ENCODE data around the gene RUNX2. TPM values are rescaled to one million over a fixed set of nuclear protein-coding genes. Genes with fewer than 3 reads are reported as not detected.

Gene RUNX2
- polyA plus RNA-seq, 1 of the 3 experiments (the other 2 are of a cell fraction) = 4.4 TPM

DNA sequence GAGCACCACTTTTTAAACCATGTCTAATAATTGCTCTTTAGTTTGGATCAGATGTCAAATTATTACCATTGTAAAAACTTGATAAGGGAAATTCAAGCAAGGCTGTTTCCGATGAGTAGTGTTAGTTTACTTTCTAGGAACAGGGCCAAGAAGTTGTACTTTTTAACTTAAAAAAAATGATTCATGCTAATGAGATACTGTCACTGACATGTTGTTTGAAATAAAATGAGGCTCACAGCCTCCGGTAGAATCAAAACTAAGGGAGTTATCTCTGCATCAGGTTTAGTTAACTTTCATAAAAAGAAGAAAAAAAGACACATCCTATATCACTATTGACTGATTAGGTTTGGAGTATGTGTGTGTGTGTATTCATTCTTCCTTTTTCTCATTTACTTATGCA, 104.8 kb downstream of the RUNX2 start (continued):
- TF ChIP-seq, protein P1, sequence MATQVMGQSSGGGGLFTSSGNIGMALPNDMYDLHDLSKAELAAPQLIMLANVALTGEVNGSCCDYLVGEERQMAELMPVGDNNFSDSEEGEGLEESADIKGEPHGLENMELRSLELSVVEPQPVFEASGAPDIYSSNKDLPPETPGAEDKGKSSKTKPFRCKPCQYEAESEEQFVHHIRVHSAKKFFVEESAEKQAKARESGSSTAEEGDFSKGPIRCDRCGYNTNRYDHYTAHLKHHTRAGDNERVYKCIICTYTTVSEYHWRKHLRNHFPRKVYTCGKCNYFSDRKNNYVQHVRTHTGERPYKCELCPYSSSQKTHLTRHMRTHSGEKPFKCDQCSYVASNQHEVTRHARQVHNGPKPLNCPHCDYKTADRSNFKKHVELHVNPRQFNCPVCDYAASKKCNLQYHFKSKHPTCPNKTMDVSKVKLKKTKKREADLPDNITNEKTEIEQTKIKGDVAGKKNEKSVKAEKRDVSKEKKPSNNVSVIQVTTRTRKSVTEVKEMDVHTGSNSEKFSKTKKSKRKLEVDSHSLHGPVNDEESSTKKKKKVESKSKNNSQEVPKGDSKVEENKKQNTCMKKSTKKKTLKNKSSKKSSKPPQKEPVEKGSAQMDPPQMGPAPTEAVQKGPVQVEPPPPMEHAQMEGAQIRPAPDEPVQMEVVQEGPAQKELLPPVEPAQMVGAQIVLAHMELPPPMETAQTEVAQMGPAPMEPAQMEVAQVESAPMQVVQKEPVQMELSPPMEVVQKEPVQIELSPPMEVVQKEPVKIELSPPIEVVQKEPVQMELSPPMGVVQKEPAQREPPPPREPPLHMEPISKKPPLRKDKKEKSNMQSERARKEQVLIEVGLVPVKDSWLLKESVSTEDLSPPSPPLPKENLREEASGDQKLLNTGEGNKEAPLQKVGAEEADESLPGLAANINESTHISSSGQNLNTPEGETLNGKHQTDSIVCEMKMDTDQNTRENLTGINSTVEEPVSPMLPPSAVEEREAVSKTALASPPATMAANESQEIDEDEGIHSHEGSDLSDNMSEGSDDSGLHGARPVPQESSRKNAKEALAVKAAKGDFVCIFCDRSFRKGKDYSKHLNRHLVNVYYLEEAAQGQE (IDR thresholded peaks at IDR 0.05; ENCODE audit: low read depth, low read length) = no peak
- TF ChIP-seq CHD2 (IDR thresholded peaks at IDR 0.05; ENCODE audit: low read length, partially characterized antibody) (no peak), RAD21 (IDR thresholded peaks at IDR 0.05; ENCODE audit: low read length) (no peak), NFIC (IDR thresholded peaks at IDR 0.05; ENCODE audit: borderline replicate concordance) (peak; percentile 86), POLR2AphosphoS5 (IDR thresholded peaks at IDR 0.05; ENCODE audit: low read depth, low read length) (peak; percentile 28; the same call in 1 of the 2 replicates), RXRA (IDR thresholded peaks at IDR 0.05; ENCODE audit: borderline replicate concordance, low read depth) (peak; percentile 8; the same call in 1 of the 2 replicates)
- TF ChIP-seq, protein P2, sequence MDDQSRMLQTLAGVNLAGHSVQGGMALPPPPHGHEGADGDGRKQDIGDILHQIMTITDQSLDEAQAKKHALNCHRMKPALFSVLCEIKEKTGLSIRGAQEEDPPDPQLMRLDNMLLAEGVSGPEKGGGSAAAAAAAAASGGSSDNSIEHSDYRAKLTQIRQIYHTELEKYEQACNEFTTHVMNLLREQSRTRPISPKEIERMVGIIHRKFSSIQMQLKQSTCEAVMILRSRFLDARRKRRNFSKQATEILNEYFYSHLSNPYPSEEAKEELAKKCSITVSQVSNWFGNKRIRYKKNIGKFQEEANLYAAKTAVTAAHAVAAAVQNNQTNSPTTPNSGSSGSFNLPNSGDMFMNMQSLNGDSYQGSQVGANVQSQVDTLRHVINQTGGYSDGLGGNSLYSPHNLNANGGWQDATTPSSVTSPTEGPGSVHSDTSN (IDR thresholded peaks at IDR 0.05) = peak; percentile 87

DNA sequence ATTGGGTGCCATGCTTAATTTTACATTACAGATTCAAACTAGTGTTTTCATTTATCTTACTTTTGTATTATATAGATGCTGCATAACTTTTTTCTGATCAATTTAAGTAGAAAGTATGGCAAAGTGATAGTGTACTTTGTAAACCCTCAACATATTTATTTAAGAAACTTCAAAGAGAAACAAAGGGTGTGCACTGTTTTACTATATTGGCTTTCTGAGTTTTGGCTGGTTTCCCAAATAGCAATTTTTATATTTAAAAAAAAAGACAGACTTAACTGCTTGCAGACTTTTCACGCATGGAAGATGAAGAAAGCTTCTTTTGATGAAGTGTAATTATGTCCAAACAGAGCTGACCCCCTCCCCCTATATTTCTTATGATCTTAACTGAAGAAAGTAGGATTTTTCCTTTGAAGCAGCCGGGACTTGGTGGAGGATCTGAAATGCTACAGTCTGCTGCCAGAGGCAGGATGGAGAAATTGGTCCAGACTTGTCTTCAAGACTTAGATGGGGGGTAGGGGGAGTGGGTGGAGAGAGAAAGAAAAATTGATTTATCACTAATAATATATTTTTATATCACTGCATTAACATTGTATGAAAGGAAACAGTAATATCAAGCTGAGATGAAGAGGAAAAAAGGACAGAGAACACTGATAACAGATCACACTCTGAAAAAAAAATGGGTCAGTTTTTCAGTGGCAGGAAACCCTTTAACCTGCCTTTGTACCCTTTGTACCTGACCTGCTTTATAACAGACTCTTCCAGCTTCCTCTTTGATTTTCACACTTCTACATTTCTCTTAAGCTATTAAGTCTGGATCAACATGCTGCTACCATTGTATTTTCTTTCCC, 105.6 kb downstream of the RUNX2 start:
- CTCF ChIA-PET = interaction anchor here (0.7 kb wide), 1 partner anchor 327 kb away, joined by 4 read pairs; no protein-coding TSS in a partner anchor
- WGBS (ENCODE audit: low lambda C conversion rate) = 40% methylated on average over 2 of the region's 2 CpGs
- H2AFZ ChIP-seq (ENCODE audit: low read depth) = no peak overlapping the region; the same call in 1 of the 2 replicates
- no peak for DNase-seq
- no peak overlapping the region for H3K4me3 ChIP-seq (ENCODE audit: low read depth in 2 of 2, low read length in 1 of 2)
- H3K9me3 ChIP-seq = no peaks in the 10 kb centered on the region
- no peaks in the 10 kb centered on the region for H3K27me3 ChIP-seq (ENCODE audit: insufficient read depth)
- peak overlapping the region in 1 of 2 experiments; percentile 11; a peak in 1 of 4 replicates for H3K27ac ChIP-seq (ENCODE audit: low read depth in 2 of 2, low read length in 1 of 2)
- H3K4me2 ChIP-seq = no peak overlapping the region
- peaks cover 40% of the 10 kb centered on the region for H3F3A ChIP-seq (replicated peaks; ENCODE audit: insufficient read depth)
- H3K36me3 ChIP-seq (replicated peaks in 1 of 2; ENCODE audit: control insufficient read depth in 1 of 2, insufficient read depth in 2 of 2, low read length in 1 of 2) = peaks cover 0 to 3% of the 10 kb centered on the region in 2 experiments
- TF ChIP-seq, protein P2 (IDR thresholded peaks at IDR 0.05) = no peak
- TF ChIP-seq JUND (IDR thresholded peaks at IDR 0.05) = no peak
- no peak for TF ChIP-seq YY1 (IDR thresholded peaks at IDR 0.05; ENCODE audit: low read depth)
- TF ChIP-seq SMC3 (IDR thresholded peaks at IDR 0.05; ENCODE audit: low read depth, low read length) = no peak
- TF ChIP-seq ELF1 (IDR thresholded peaks at IDR 0.05) = no peak
- no peak for TF ChIP-seq RXRA (IDR thresholded peaks at IDR 0.05; ENCODE audit: borderline replicate concordance, low read depth)
- TF ChIP-seq, protein P3, sequence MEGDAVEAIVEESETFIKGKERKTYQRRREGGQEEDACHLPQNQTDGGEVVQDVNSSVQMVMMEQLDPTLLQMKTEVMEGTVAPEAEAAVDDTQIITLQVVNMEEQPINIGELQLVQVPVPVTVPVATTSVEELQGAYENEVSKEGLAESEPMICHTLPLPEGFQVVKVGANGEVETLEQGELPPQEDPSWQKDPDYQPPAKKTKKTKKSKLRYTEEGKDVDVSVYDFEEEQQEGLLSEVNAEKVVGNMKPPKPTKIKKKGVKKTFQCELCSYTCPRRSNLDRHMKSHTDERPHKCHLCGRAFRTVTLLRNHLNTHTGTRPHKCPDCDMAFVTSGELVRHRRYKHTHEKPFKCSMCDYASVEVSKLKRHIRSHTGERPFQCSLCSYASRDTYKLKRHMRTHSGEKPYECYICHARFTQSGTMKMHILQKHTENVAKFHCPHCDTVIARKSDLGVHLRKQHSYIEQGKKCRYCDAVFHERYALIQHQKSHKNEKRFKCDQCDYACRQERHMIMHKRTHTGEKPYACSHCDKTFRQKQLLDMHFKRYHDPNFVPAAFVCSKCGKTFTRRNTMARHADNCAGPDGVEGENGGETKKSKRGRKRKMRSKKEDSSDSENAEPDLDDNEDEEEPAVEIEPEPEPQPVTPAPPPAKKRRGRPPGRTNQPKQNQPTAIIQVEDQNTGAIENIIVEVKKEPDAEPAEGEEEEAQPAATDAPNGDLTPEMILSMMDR (IDR thresholded peaks at IDR 0.05) = no peak
- no peak for TF ChIP-seq FOXJ3 (CRISPR knock-in tag; IDR thresholded peaks at IDR 0.05)
- TF ChIP-seq RCOR1 (IDR thresholded peaks at IDR 0.05; ENCODE audit: low read length) = no peak
- no peak for TF ChIP-seq MXI1 (IDR thresholded peaks at IDR 0.05; ENCODE audit: low read depth, low read length)
- TF ChIP-seq FOXM1 (IDR thresholded peaks at IDR 0.05; ENCODE audit: low read depth) = no peak
- TF ChIP-seq, protein P4, sequence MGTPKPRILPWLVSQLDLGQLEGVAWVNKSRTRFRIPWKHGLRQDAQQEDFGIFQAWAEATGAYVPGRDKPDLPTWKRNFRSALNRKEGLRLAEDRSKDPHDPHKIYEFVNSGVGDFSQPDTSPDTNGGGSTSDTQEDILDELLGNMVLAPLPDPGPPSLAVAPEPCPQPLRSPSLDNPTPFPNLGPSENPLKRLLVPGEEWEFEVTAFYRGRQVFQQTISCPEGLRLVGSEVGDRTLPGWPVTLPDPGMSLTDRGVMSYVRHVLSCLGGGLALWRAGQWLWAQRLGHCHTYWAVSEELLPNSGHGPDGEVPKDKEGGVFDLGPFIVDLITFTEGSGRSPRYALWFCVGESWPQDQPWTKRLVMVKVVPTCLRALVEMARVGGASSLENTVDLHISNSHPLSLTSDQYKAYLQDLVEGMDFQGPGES (IDR thresholded peaks at IDR 0.05; ENCODE audit: low read depth, low read length) = no peak
- no peak for TF ChIP-seq NRF1 (IDR thresholded peaks at IDR 0.05; ENCODE audit: low read depth, low read length)
- TF ChIP-seq, protein P5, sequence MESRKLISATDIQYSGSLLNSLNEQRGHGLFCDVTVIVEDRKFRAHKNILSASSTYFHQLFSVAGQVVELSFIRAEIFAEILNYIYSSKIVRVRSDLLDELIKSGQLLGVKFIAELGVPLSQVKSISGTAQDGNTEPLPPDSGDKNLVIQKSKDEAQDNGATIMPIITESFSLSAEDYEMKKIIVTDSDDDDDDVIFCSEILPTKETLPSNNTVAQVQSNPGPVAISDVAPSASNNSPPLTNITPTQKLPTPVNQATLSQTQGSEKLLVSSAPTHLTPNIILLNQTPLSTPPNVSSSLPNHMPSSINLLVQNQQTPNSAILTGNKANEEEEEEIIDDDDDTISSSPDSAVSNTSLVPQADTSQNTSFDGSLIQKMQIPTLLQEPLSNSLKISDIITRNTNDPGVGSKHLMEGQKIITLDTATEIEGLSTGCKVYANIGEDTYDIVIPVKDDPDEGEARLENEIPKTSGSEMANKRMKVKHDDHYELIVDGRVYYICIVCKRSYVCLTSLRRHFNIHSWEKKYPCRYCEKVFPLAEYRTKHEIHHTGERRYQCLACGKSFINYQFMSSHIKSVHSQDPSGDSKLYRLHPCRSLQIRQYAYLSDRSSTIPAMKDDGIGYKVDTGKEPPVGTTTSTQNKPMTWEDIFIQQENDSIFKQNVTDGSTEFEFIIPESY (IDR thresholded peaks at IDR 0.05; ENCODE audit: borderline replicate concordance, low read depth) = no peak
- no peaks in the 10 kb centered on the region for H3K9me2 ChIP-seq
- peaks cover 0 to 55% of the 10 kb centered on the region in 2 experiments; a peak in 3 of 4 replicates for H3K4me1 ChIP-seq (ENCODE audit: control insufficient read depth in 1 of 2, insufficient read depth in 2 of 2, low read depth in 1 of 2, low read length in 1 of 2)
- no peak overlapping the region for H3K9ac ChIP-seq
- POLR2A ChIA-PET = interaction anchor here (0.5 kb wide), 1 partner anchor 98 kb away, joined by 3 read pairs; no protein-coding TSS in a partner anchor
- H4K20me1 ChIP-seq (ENCODE audit: insufficient read depth) = no peaks in the 10 kb centered on the region
- H3K79me2 ChIP-seq (ENCODE audit: insufficient read depth) = no peaks in the 10 kb centered on the region
